ENCODE measurements around the gene CLN6.

DNA sequence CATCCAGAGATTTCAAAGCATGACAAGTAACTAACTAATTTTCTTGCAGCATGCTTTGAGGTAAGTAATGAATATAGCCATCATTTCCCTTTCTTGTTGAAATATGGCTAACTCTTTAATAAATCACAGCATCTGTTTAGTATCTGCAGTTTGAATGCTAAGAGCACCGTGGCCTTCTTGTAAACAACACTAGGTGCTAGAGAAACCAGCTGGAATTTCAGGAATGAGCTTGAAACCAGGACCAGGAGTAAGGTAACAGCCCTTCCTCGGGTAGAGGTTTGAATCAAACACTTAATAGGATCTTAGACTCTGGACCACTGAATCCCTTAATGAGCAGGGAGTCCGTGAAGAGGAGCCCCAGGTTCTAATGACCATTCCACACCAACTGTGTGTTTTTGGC is 38.0 kb downstream of the CLN6 start:
- no peak for TF ChIP-seq ZNF274 (IDR thresholded peaks at IDR 0.05; ENCODE audit: low read depth, low read length)
- TF ChIP-seq YY1 (IDR thresholded peaks at IDR 0.05; ENCODE audit: insufficient read depth, insufficient read length), result no peak
